ENCODE data around the gene COQ4.
A peak's percentile ranks its signal among the peaks of the same experiment; 100 is the strongest.

The COQ4 gene

DNA sequence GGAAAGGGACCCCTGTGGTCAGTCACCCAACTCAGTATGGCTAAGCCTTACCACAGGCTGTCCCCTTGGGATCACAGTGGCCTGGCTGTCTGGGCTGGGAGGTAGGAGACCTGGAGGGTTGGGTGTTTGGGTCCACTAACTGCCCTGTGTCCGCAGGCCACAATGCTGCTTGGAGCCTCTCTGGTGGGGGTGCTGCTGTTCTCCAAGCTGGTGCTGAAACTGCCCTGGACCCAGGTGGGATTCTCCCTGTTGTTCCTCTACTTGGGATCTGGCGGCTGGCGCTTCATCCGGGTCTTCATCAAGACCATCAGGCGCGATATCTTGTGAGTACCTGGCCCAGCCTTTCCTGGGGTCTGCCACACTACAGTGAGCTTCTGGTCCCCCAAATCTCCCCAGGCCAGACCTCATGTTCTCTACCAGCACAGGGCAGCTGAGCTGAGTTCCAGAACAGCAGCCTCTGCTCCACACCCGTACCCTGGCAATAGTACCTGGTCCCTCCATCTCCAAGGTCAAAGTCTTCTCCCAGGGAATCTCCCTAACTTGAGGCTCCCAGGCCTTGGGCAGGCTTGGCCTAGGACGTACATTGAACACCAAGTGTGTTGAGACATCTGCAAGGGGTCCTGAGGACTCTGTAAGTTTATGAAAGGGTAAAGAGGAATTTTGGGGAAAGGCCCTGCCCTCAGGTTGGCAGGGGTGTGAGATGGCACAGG is 20.5 kb downstream of the COQ4 start:
- no peak for DNase-seq

DNA sequence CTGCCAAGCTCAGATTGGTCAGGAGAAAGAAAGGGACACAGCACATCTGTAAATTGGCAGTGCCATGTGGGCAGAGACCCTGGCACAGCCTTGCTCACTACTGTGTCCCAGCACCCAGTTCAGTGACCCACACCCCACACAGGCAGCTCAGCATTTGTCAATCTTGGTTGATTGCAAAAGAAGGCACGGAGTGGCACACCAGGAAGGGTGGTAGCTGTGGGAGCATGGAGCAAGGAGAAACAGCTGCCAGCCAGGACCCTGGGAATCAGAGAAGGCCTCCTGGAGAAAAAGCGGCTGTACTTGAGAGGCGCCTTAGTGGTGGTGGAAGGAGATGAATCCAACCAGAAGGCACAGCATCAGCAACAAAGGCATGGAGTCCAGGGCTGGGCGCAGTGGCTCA is 21.2 kb downstream of the COQ4 start:
- DNase-seq: no peak

DNA sequence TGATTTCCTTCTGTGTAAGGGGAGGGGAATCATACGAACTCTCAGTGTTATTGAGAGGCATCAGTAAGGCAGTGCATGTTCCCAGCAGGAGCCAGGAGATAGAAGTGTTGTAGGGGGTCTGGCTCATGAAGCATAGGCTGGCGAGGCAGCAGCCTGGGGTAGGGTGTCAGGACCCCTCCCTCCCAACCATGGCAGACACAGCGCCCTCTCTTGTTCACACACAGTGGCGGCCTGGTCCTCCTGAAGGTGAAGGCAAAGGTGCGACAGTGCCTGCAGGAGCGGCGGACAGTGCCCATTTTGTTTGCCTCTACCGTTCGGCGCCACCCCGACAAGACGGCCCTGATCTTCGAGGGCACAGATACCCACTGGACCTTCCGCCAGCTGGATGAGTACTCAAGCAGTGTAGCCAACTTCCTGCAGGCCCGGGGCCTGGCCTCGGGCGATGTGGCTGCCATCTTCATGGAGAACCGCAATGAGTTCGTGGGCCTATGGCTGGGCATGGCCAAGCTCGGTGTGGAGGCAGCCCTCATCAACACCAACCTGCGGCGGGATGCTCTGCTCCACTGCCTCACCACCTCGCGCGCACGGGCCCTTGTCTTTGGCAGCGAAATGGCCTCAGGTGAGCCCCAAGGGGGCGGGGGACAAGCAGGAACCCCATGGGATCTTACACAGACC is 22.4 kb downstream of the COQ4 start:
- DNase-seq: no peak

DNA sequence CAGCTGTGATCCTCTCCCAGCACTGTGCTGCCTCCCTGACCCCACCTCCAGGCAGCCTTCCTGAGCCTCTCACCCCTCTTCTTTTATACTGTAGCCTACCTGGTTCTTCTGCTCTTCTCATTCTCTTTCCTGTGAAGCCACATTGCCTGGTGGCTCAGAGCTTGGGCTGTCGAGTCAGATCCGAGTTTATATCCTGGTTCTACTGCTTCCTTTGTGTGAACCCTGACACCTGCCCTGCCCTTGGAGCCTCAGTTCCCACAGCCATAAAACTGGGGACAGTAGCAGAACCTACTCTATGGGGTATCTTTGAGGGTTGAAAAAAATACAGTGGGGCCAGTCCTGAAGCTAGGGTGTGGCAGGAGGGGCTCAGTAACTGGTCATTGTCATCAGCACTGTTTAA is 26.5 kb downstream of the COQ4 start:
- no peak for DNase-seq

DNA sequence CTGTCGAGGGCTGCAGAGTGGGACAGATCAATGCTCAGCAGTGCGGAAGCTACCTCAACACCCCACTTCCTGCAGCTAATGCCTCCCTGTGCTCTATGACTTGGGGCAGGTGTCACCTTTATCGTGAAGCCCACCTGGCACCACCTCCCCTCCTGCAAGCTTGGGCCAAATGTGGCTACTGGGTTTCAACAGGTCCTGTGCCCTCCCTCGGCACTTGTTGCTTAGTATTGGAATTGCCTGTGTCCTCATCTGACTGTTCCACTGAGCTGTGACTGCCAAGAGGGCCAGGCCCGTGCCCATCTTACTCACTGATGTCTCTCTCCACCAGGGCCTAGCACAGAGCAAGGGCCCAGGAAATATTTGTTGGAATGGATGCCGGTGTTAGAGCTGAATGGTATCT is 27.1 kb downstream of the COQ4 start:
- DNase-seq: no peak

DNA sequence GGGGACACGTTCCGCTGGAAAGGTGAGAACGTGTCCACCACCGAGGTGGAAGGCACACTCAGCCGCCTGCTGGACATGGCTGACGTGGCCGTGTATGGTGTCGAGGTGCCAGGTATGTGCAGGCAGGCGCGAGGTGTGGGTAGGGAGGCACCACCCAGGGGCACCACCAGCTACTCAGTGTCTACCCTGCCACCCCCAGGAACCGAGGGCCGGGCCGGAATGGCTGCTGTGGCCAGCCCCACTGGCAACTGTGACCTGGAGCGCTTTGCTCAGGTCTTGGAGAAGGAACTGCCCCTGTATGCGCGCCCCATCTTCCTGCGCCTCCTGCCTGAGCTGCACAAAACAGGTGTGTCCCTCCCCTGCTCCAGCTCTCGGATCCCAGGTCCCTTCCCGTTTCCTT is 32.8 kb downstream of the COQ4 start:
- no peak for DNase-seq

DNA sequence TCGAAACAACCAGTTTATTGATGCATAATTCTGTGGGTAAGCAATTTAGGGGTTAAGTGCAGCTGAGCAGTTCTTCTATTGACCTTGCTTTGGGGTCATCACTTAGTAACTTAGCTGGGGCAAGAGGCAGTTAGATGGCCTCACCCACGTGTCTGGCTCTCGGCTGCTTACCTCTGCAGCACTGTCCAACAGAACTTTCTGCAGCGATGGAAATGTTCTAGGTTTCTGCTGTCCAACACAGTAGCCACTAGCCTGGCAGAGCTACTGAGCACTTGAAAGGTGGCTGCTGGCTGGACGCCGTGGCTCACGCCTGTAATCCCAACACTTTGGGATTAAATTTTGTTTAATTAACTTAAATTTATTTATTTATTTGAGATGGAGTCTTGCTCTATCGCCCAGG is 35.5 kb downstream of the COQ4 start:
- DNase-seq: no peak

DNA sequence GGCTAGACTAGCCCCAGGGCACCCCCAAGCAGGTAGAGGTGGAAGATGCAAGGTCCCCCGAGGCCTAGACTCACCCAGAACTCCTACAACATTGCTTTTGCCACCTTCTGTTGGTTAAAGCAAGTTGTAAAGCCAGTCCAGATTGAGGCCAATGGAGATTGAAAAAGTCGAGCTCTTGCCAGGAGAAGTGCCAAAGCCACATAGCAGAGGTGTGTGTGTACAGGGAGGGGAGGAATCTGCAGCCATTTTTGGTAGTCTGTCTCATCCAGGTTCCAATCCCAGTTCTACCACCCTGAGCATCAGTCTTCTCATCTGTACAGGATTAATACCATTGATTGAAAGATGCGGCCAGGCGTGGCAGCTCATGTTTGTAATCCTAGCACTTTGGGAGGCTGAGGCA is 36.2 kb downstream of the COQ4 start:
- DNase-seq: no peak

DNA sequence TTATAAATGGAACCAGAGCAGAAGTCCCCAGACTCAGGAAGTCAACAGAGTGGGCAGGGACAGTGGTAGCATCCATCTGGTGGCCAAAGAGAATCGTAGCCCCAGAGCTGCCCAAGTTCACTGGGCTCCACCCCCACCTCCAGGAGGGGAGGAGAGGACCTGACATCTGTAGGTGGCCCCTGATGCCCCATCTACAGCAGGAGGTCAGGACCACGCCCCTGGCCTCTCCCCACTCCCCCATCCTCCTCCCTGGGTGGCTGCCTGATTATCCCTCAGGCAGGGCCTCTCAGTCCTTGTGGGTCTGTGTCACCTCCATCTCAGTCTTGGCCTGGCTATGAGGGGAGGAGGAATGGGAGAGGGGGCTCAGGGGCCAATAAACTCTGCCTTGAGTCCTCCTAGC is 38.2 kb downstream of the COQ4 start:
- DNase-seq: no peak

DNA sequence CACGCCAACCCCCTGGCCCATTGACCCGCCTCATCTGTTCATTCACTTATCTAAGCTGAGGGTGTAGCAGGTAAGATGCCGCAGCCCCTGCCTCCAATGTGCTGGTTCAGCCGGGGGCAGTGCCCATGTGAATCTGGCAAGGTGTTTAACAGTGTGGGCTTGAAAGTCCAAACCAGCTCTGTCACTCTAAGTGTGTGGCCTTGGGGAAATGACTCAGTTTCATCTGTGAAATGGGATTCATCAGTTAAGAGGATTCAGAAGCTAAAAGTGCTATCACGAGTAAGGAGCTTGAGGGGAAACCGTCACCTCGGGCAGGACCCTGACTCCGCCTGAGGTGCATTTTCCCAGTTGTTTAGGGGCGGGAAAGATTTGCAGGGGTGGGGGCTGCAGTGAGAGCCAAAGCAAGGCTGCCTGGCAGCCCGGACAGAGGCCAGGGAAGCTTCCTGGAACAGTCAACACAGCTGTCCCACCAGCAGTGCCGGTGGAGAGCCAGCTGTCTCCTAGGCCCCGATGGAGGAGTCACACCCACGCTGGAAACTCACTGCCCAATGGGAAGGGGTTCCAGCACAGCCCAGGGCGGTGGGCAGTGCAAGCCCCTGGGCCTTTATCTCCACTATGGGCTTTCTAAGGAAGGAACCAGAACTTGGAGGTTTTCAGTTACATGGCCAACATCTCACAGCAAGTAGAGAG is 38.8 kb downstream of the COQ4 start:
- no peak for DNase-seq

DNA sequence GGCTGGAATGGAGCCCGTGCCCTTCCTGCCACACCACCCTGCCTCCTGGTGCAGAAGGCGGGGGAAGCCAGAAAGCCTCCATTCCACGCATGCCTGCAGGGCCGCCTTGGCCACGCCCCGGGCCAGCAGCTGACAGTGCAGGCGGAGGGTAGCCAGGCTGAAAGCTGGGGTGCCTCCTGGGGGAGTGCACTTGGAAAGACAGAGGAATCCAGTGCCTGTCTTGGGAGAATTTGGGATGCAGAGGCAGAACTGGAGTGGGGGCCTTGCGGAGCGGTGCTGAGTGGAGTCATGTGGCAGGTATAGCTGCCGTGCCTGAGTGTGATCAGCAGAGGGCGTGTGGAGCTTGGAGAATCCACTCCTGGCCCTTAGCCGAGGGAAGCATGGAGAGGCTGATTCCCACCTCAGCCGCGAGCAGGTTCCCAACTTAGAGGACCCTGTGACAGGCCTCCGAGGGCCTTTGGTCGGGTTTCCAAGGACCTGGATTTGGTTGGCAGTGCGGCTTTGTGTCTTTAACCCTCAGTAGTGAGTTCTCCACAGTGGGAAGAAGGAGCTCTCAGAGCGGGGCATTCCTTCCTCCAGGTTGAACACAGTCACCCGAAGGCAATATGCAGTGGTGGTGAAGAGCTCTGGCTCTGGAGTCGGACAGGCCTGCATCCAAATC is 39.5 kb downstream of the COQ4 start:
- peak; percentile 71 for DNase-seq

DNA sequence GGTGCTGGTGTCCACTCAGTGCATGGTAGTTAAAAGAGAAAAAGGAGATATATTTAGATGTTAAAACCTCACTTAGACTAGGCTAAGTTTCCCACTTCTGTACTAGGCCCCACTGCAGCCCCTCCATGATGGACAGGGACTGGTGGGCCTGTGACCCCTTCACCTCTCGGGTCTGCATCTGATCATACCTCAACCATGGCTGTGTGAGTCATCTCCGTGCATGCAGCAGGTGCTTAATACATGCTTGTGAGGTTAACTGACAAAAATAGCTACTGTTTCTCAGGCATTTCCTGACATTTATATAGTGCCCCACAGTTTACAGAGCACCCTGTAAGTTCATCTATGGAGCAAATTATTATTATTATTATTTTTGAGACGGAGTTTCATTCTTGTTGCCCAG is 40.1 kb downstream of the COQ4 start:
- DNase-seq: no peak

DNA sequence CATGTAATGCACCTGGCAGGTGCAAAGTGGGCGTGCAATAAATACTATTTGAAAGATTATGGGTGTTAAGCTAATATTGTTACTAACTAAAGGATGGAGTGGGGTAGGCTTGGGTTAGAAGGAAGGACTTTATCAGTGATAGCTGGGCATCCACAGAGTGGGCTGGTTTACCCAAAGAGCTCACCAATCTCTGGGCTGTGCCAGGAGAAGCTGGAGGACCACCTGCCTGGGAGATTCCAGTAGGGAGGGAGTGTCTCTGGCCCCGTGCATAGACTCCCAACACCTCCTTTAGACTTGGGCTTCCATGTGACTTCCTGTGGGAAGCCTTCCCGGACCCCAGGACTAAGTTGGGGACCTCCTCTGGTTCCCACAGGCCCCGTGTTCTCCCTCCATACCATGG is 42.9 kb downstream of the COQ4 start:
- no peak for DNase-seq

DNA sequence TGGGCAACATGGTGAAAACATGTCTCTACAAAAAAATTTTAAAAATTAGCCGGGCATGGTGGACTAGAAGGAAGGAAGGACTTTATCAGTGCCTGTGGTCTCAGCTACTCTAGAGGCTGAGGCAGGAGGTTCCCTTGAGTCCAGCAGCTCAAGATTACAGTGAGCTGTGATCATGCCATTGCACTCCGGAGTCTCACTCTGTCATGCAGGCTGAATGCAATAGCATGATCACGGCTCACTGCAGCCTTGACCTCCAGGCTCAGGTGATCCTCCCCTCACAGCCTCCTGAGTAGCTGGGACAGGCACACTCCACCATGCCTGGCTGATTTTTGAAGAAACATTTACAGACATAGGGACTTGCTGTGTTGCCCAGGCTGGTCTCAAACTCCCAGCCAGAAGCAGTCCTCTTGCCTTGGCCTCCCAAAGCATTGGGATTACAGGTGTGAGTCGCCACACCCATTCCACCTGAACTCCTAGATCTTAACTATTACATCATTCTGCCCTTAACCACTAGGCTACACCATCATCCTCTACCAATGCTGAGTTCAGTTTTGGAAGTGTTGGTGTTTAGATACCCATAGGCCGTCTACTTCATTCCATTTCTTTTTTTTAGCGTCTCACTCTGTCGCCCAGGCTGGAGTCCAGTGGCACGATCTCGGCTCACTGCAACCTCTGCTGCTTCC is 46.5 kb downstream of the COQ4 start:
- DNase-seq: no peak

DNA sequence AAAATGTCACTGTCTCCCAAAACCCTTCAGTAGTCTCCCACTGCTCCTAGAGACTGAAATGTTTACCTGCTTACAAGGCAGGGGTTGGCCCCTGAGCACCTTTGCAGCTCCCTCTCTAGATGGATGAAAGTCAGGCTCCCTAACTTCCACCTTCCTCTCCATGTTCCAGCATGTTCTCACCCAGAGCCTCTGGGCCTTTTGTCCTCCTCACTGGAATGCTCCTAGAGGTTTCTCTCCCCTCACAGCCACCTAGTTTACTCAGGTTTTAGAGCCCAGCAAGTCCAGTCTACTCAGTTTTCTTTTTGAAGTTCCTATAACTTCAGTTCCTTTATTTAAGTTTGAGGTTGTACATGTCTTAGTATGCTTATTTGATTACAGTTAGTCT is 47.7 kb downstream of the COQ4 start:
- DNase-seq: no peak

DNA sequence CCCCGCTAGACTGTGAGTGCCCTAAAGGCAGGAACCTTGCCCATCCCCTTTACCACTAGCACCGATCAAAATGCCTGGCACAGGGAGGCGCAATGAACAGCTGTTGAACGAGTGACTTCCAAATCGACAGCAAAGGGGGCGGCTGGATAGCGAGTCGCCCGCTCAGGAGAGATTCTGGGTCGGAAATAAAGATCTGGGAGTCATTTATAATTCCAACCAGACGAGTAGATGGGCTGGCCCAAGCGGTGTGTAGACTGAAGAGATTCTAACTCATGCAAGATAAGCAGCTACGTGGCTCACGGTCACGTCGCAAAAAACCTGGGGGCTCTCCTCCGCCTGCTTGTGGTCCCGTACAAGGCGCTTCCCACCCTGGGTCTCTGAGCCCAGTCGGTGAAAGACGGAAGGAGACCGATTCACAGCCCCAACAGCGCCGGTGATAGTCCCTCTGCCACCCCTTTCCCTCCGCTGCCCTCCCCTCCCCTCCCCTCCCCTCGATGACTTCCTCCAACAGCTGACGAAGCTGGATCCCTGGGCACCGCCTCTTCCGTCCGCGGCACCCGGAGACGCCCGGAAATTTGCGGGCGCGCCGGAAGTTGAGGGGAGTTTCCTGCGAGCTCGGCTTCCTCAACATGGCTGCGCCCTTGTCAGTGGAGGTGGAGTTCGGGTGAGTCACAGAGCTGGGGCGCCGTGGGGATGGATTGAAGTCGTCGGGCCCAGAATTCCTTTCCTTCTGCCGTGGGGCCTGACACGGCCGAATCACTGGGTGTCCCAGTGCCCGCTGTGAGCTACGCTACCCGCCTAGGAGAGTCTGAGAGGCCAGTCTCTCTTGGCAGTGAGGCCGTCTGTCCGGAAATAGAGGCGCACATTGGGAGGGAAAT is 48.4 kb downstream of the COQ4 start, which contains the start of gene URM1:
Gene URM1, plus strand, starts transcription at position 623 of the 878 bp plus-strand sequence. Its CDS starts 7 bp downstream, at position 630.
- peak; percentile 96 for DNase-seq

DNA sequence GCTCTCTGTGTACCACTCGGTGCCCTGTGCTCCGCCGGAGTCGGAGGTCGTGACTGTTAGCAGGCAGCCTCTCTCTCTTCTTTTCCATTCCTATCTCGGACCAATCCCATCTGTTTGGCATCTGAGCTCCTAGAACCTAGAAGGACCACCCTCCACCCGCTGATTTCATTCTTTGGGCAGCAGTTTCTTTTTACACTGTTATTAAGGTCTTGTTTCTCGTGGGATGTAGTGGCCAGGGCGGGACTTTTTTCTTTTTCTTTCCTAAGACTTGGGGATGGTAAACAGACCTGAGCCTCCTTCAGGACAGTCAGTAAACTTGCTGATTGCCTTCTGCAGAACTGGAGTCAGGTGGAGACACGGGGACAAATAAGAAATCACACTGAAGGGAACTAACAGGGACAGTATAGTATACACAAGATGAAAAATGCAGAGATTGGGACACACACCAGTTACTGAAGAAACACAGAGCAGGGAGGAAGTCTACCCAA is 49.0 kb downstream of the COQ4 start:
- DNase-seq: no peak

DNA sequence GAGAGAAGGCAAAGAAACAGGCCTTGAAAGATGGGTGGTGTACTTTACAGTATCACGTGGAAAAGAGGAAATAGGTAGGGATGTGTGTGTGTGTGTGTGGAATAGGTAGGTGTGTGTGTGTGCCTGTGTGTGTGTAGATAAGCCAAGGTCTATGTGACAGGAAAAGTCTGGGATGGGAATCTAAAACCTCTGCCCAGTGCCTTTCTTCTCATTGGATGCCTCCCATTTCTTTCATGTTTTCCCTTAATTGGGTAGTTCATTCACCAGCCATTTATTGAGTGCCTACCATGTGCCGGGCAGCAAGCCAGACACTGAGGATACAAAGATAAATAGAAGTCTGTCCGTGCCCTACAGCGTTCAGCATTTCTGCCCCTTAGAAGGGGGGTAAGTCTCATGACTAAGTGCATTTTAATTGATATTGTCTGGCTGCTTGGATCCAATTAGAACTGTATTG is 49.6 kb downstream of the COQ4 start:
- no peak for DNase-seq

DNA sequence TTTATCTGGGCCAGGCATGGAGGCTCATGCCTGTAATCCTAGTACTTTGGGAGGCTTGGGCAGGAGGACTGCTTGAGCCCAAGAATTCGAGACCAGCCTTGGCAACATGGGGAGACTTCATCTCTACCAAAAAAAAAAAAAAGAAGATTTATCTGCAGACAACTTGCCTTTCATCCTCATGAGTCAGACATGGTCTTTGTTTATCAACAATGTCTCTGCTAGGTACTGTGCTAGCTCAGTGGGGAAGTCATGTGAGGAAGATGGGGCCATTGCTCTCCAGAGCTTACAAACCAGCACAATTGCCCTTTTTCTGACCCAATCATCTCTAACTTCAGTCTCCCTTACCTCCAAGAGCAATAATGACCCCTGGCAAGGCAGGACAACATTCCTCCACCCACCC is 50.1 kb downstream of the COQ4 start:
- DNase-seq: no peak

DNA sequence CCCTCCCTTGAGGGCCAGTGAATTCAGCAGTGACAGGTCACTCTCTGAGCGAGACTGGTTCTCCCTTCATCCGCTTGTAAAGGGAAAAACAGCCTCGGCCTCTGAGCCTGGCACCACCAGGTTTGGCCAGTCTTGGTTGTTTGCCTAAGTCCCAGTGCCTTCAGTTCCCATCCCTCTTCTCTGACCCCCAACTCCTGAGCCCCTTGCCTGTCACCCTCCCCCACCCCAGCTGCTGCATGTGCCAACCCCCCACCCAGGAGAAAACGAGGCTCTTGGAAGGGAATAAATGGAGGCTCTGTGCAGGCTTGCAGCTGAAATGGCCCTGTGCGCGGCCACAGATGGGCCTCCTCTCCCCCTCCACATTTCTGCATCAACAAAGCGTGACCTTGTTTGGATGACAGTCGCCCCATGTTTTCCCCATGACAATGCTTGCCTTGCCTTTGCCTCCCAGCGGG is 51.6 kb downstream of the COQ4 start:
- DNase-seq: no peak

DNA sequence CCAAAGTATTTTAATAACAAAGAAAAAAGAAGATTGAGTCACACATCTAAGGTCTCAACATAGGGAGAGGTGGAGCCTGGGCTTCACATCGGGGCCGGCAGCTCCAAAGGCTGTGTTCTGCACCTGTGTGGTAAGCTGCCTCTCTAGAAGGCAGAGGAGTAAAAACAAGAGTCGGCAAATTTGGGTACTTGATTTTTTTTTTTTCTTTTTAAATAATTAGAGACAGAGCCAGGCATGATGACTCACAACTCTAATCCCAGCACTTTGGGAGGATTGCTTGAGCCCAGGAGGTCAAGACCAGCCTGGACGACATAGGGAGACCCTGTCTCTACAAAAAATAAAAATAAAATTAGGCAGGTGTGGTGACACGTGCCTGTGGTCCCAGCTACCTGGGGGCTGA is 53.2 kb downstream of the COQ4 start:
- no peak for DNase-seq

DNA sequence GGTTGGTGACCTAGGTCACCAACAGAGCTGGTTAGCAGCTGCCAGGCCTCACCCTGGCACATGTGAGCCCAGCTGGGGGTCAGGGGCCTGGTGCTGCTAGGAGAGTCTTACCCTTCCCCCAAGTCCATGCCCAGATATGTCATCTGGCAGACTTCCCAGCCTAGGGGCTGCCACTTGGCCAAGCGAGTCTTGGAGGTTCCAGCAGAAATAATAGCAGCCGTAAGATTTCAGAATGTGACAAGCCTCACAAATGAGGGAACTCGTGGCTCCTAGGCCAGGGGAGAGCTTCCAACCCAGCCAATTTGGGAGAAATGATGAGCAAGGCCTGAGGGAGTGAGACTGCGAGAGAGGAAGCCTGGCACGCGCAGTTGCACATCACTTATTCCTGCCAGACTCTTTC is 59.6 kb downstream of the COQ4 start:
- DNase-seq: no peak

Measured in activated CD8-positive, alpha-beta memory T cell treated with anti-CD3 and anti-CD28 coated beads, Interleukin-2, amount 50 U/mL, for 4 hours (primary cell).